Activated CD4-positive, CD25-positive, alpha-beta regulatory T cell treated with anti-CD3 and anti-CD28 coated beads, Interleukin-2, amount 50 U/mL, for 72 hours (primary cell): ENCODE measurements around the gene TMX1.
"Not testable (repeated sequence)": the region's sequence is repeated elsewhere in the genome, so short reads cannot be mapped to it uniquely, and the experiment has no call there.

Experiments used
- DNase-seq: peaks from one replicate; pipeline ENCODE4 v3.0.0; 2021

The TMX1 gene

GRCh38 chr14:51239813-51240803 lies at the start of gene TMX1:
Gene TMX1 (plus strand): TSS chr14:51240247. CDS start chr14:51240293, 46 bp downstream.
- peak; percentile 85 for DNase-seq

GRCh38 chr14:51201890-51202289 lies 38.2 kb upstream of the TMX1 start:
- DNase-seq: no peak

- no peak for DNase-seq
Measured at GRCh38 chr14:51202914-51203665, 37.0 kb upstream of the TMX1 start.

GRCh38 chr14:51203881-51204280 lies 36.2 kb upstream of the TMX1 start:
- DNase-seq: no peak

GRCh38 chr14:51205486-51205885 lies 34.6 kb upstream of the TMX1 start:
- no peak for DNase-seq

GRCh38 chr14:51206462-51206861 lies 33.6 kb upstream of the TMX1 start:
- no peak for DNase-seq

GRCh38 chr14:51207621-51208020 lies 32.4 kb upstream of the TMX1 start:
- DNase-seq: no peak

GRCh38 chr14:51208982-51209381 lies 31.1 kb upstream of the TMX1 start:
- DNase-seq: no peak

- no peak for DNase-seq
Measured at GRCh38 chr14:51209457-51209856, 30.6 kb upstream of the TMX1 start.

- no peak for DNase-seq
Measured at GRCh38 chr14:51210594-51210993, 29.5 kb upstream of the TMX1 start.

GRCh38 chr14:51211149-51211548 lies 28.9 kb upstream of the TMX1 start:
- no peak for DNase-seq

GRCh38 chr14:51216602-51217001 lies 23.4 kb upstream of the TMX1 start:
- DNase-seq: no peak

- DNase-seq: no peak
Measured at GRCh38 chr14:51219473-51220448, 20.3 kb upstream of the TMX1 start.

GRCh38 chr14:51223463-51223862 lies 16.6 kb upstream of the TMX1 start:
- DNase-seq: not testable (repeated sequence)

GRCh38 chr14:51224551-51224950 lies 15.5 kb upstream of the TMX1 start:
- no peak for DNase-seq

- no peak for DNase-seq
Measured at GRCh38 chr14:51225751-51226150, 14.3 kb upstream of the TMX1 start.

- DNase-seq: no peak
Measured at GRCh38 chr14:51228391-51228790, 11.7 kb upstream of the TMX1 start.

GRCh38 chr14:51228890-51229289 lies 11.2 kb upstream of the TMX1 start:
- DNase-seq: no peak

GRCh38 chr14:51236314-51236713 lies 3.7 kb upstream of the TMX1 start:
- DNase-seq: no peak

- DNase-seq: no peak
Measured at GRCh38 chr14:51240804-51241380, 845 bp downstream of the TMX1 start.

- no peak for DNase-seq
Measured at GRCh38 chr14:51242545-51243490, 2.8 kb downstream of the TMX1 start.
